Sciatic nerve (tissue), 2 donors: ENCODE measurements around the gene GABARAPL1. TPM values are rescaled to one million over a fixed set of nuclear protein-coding genes. Genes with fewer than 3 reads are reported as not detected.
"Not testable (repeated sequence)": the region's sequence is repeated elsewhere in the genome, so short reads cannot be mapped to it uniquely, and the experiment has no call there.

ENCODE experiments used
- ATAC-seq: fragments of 200-7000 bp; cut with Tn5 transposase; one replicate; pipeline ENCODE4 v1.9.1; 2020; ENCODE audit warnings: mild to moderate bottlenecking, moderate library complexity
- DNase-seq: peaks from one replicate; pipeline ENCODE4 v3.0.0-alpha.2; 2020; ENCODE audit warnings: low spot score
- intact Hi-C: fragments of 100-400 bp; cut with DNase I; formaldehyde crosslinking; loops from one replicate; pipeline ENCODE4 v1.14.2; 2022
- total RNA-seq: library from RNA; stranded (reverse); fragmentation: NEBNext Ultra II Directional; extraction: Animal tissue kit (Norgen Biotek cat#: 25700); gene quantifications from one replicate; pipeline ENCODE4 v1.2.1, GENCODE V29; 2021
- donor health status: DM: no; HTN: no; CAD: no.
- donor health status: DM: no; HTN: no; CAD: no.

GABARAPL1 gene
- total RNA-seq, 1 donor from 2014 or later: 167 TPM

GRCh38 chr12:10223208-10223607, 10.5 kb downstream of the GABARAPL1 start:
- peak; percentile 7 for ATAC-seq
- no peak for DNase-seq
- intact Hi-C loops: no loop called here

DNA sequence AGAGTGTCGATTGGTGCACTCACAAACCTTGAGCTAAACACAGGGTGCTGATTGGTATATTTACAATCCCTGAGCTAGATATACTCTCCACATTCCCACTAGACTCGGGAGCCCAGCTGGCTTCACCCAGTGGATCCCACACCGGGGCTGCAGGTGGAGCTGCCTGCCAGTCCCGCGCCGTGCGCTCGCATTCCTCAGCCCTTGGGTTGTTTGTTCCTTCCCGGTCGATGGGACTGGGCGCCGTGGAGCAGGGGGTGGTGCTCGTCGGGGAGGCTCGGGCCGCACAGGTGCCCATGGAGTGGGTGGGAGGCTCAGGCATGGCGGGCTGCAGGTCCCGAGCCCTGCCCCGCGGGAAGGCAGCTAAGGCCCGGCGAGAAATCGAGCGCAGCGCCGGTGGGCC, 12.7 kb downstream of the GABARAPL1 start:
- ATAC-seq, DNase-seq, intact Hi-C loops: not testable (repeated sequence)

- ATAC-seq (no peak), DNase-seq (no peak)
- intact Hi-C loops: no loop called here
These were observed 13.4 kb downstream of the GABARAPL1 start for GRCh38 chr12:10226086-10226485.

- ATAC-seq (no peak), DNase-seq (no peak)
- intact Hi-C loops: no loop called here
These were observed 14.1 kb downstream of the GABARAPL1 start for GRCh38 chr12:10226731-10227130.

GRCh38 chr12:10227648-10228047, 15.0 kb downstream of the GABARAPL1 start:
- intact Hi-C loops: no loop called here
- DNase-seq (no peak), ATAC-seq (no peak)

DNA sequence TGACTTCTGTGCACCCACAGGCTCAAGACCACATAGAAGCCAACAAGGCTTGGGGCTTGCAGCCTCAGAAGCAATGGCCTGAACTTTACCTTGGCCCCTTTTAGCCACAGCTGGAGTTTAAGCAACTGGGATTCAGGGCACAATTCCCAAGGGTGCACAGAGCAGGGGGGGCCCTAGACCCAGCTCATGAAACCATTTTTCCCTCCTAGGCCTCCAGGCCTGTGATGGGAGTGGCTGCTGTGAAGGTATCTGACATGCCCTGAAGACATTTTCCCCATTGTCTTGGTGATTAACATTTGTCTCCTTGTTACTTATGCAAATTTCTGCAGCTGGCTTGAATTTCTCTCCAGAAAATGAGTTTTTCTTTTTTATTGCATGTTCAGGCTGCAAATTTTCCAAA, 21.9 kb downstream of the GABARAPL1 start:
- no peak for ATAC-seq

GRCh38 chr12:10235761-10236631, 23.3 kb downstream of the GABARAPL1 start:
- intact Hi-C loops: loop anchor here (10.0 kb wide), 1 partner anchor 329 kb away; no protein-coding TSS in a partner anchor

More for the DNA sequence above, 21.9 kb downstream of the GABARAPL1 start:
- intact Hi-C loops: loop anchor here (10.0 kb wide), 1 partner anchor 330 kb away; no protein-coding TSS in a partner anchor
- no peak for DNase-seq

DNA sequence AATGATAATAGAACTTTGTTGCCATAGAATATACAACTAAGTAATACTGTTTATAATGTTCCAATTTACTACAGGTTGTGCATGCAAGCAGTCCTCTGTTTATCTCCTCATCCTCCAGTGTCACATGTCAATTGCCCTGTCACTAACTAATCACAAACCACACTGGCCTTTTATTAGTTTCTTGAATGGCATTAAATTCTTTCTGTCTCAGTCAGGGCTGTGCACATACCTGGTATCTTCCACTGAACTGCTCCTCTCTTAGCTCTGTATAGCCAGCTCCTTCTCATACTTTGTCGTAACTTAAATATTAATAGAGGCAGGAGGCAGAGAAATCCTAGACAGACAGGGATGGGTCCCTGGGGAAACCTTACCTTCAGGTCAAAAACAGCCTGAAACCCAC, 24.0 kb downstream of the GABARAPL1 start:
- DNase-seq (no peak), ATAC-seq (no peak)
- intact Hi-C loops: loop anchor here (10.0 kb wide), 1 partner anchor 328 kb away; no protein-coding TSS in a partner anchor

More at GRCh38 chr12:10235761-10236631, 23.3 kb downstream of the GABARAPL1 start:
- DNase-seq (no peak), ATAC-seq (peak; percentile 78)

- no peak for DNase-seq
- no peak for ATAC-seq
- intact Hi-C loops: loop anchor here (10.0 kb wide), 1 partner anchor 326 kb away; no protein-coding TSS in a partner anchor
These were observed 25.8 kb downstream of the GABARAPL1 start for GRCh38 chr12:10238526-10238925.

DNA sequence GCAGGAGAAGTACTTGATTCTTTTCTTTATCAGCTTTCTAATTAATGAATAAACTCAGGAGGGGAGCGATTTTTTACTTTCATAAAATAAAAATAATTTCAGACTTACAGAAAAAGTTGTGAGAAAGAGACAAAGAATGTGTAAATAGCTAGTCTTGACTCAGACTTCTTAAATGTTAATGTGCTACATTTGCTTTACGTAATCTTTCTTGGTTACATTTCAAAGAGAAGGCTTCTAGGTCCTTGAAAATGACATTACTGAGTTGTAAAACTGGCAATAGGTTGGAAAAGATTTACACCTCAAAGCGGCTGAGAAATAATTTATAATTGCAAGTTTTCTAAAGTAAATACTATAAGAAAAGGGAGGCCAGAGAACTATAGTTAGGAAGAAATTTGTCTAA, 28.6 kb downstream of the GABARAPL1 start:
- DNase-seq: no peak
- intact Hi-C loops: no loop called here
- no peak for ATAC-seq

DNA sequence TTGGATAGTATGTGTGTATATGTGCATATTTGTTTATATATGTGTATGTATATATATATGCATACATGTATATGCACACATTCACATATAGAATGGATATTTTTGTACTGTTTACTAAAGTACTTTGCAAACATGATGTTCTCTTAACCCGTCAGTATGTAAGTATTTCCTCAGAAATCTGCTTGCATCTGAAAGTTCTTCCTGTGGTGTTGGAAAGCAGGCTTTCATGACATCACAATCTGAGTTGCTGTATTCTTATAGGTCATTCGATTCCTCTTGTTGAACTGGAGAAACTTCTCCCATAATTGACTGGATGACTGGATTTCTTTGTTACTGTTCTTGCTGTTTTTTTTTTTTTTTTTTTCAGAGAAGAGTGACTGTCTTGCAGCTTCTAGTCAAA, 29.1 kb downstream of the GABARAPL1 start:
- intact Hi-C loops: no loop called here
- no peak for DNase-seq
- ATAC-seq: no peak

GRCh38 chr12:10242539-10242938, 29.9 kb downstream of the GABARAPL1 start:
- intact Hi-C loops: no loop called here
- ATAC-seq: no peak
- DNase-seq: no peak

GRCh38 chr12:10243818-10244520, 31.3 kb downstream of the GABARAPL1 start:
- intact Hi-C loops: no loop called here
- DNase-seq (no peak), ATAC-seq (no peak)

- ATAC-seq (no peak), DNase-seq (no peak)
- intact Hi-C loops: no loop called here
These were observed 34.9 kb downstream of the GABARAPL1 start for GRCh38 chr12:10247436-10248058.

GRCh38 chr12:10249690-10250455, 37.2 kb downstream of the GABARAPL1 start:
- ATAC-seq (no peak), DNase-seq (no peak)
- intact Hi-C loops: no loop called here

GRCh38 chr12:10251669-10252068, 39.0 kb downstream of the GABARAPL1 start:
- ATAC-seq: no peak
- no peak for DNase-seq
- intact Hi-C loops: no loop called here

DNA sequence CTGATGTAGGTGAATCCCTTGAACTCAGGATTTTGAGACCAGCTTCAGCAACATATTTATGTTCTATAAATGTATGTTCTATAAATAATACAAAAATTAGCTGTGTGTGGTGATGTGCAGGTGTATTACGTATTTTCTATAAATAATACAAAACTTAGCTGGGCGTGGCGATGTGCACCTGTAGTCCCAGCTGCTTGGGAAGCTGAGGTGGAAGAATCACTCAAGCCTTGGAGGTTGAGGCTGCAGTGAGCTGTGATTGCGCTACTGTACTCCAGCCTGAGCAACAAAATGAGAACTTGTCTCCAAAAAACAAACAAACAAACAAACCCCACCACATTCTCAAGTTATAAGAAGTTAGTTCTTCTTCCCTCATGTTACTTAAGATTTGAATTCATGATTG, 39.5 kb downstream of the GABARAPL1 start:
- no peak for DNase-seq
- ATAC-seq: no peak
- intact Hi-C loops: no loop called here

GRCh38 chr12:10256064-10256463, 43.4 kb downstream of the GABARAPL1 start:
- intact Hi-C loops: no loop called here
- no peak for DNase-seq
- ATAC-seq: no peak

DNA sequence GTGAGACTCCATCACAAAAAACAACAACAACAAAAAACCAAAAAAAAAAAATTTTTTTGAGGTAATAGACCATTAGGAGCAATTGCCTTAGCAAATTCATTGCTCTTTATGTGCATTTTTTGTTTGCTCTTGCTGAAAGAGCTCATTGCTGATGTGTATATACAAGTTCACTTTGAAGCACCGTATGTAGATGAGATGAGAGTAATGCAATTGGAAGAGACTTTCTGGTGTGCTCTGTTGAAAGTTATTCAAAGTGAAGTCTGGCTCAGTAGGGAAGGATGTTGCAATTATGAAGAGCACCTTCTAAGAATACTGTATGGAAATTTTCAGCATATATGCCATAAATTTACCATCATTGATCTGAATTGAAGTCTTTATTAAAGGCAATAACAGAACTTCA, 48.2 kb downstream of the GABARAPL1 start:
- ATAC-seq: no peak
- intact Hi-C loops: no loop called here
- no peak for DNase-seq
